Panc1 (cell line): ENCODE results near the gene FUT7.

Experiments used
- POLR2AphosphoS5 ChIP-seq: IDR thresholded peaks from 2 replicates; pipeline ENCODE4 v1.6.1; 2012; ENCODE audit warnings: mild to moderate bottlenecking, low read depth, low read length, moderate library complexity
- TCF7L2 ChIP-seq: IDR thresholded peaks from 2 replicates; pipeline ENCODE4 v1.6.1; 2011; ENCODE audit warnings: mild to moderate bottlenecking, low read depth, low read length, inconsistent platforms
- TF ChIP-seq, protein P1 (sequence below): fragments of 450-650 bp; IDR thresholded peaks from 2 replicates; pipeline ENCODE4 v1.5.1; 2017; ENCODE audit warnings: mild to moderate bottlenecking
- TF ChIP-seq, protein P2 (sequence below), 2 experiments: IDR thresholded peaks; 2 replicates each; pipeline ENCODE4 v1.6.1; 2011 to 2012; ENCODE audit warnings: low read depth in 2 of 2, control low read depth in 1 of 2, low read length in 1 of 2, mild to moderate bottlenecking in 1 of 2, moderate library complexity in 1 of 2; ENCODE audit not compliant: insufficient read depth in 1 of 2

DNA sequence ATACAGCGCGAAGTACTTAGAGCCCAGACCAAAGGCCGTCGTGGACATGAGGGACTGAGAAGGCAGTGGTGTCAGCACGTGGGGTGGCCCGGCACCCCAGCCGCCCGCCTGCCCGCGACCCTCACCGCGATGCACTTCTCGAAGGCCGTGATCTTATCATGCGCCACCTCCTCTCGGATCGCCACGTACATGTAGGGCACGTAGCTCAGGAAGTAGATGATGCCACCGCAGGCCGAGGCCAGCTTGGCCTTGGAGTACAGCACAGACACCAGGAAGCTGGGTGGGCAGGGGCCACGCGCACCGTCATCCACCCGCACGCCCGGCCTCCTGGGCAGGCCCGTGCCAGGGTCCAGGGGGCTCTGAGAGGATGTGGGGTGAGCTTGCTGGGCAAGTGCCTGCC, 14.8 kb downstream of the FUT7 start:
- TF ChIP-seq, protein P1, sequence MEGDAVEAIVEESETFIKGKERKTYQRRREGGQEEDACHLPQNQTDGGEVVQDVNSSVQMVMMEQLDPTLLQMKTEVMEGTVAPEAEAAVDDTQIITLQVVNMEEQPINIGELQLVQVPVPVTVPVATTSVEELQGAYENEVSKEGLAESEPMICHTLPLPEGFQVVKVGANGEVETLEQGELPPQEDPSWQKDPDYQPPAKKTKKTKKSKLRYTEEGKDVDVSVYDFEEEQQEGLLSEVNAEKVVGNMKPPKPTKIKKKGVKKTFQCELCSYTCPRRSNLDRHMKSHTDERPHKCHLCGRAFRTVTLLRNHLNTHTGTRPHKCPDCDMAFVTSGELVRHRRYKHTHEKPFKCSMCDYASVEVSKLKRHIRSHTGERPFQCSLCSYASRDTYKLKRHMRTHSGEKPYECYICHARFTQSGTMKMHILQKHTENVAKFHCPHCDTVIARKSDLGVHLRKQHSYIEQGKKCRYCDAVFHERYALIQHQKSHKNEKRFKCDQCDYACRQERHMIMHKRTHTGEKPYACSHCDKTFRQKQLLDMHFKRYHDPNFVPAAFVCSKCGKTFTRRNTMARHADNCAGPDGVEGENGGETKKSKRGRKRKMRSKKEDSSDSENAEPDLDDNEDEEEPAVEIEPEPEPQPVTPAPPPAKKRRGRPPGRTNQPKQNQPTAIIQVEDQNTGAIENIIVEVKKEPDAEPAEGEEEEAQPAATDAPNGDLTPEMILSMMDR = no peak
- TF ChIP-seq, protein P2, sequence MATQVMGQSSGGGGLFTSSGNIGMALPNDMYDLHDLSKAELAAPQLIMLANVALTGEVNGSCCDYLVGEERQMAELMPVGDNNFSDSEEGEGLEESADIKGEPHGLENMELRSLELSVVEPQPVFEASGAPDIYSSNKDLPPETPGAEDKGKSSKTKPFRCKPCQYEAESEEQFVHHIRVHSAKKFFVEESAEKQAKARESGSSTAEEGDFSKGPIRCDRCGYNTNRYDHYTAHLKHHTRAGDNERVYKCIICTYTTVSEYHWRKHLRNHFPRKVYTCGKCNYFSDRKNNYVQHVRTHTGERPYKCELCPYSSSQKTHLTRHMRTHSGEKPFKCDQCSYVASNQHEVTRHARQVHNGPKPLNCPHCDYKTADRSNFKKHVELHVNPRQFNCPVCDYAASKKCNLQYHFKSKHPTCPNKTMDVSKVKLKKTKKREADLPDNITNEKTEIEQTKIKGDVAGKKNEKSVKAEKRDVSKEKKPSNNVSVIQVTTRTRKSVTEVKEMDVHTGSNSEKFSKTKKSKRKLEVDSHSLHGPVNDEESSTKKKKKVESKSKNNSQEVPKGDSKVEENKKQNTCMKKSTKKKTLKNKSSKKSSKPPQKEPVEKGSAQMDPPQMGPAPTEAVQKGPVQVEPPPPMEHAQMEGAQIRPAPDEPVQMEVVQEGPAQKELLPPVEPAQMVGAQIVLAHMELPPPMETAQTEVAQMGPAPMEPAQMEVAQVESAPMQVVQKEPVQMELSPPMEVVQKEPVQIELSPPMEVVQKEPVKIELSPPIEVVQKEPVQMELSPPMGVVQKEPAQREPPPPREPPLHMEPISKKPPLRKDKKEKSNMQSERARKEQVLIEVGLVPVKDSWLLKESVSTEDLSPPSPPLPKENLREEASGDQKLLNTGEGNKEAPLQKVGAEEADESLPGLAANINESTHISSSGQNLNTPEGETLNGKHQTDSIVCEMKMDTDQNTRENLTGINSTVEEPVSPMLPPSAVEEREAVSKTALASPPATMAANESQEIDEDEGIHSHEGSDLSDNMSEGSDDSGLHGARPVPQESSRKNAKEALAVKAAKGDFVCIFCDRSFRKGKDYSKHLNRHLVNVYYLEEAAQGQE (IDR thresholded peaks at IDR 0.05; ENCODE audit: insufficient read depth in 1 of 2, low read depth in 2 of 2, low read length in 1 of 2) = no peak
- no peak for TF ChIP-seq TCF7L2
- TF ChIP-seq POLR2AphosphoS5 = no peak
